Neural cell (in vitro differentiated cells): ENCODE measurements around the gene SART3. TPM values are rescaled to one million over a fixed set of nuclear protein-coding genes. Genes with fewer than 3 reads are reported as not detected.

Experiments used
- H2AFZ ChIP-seq: fragments of 200-600, 300-800 bp; sonication (generic), shearing (Covaris generic); 2 replicates; pipeline ENCODE4 v1.6.0; 2014; ENCODE audit warnings: low read depth, mild to moderate bottlenecking, antibody characterized with exemption, low read length, moderate library complexity
- H3F3A ChIP-seq: fragments of 200-600 bp; shearing (Covaris generic); 2 replicates; pipeline ENCODE4 v1.6.1; 2016; ENCODE audit warnings: mild to moderate bottlenecking, moderate library complexity, mixed read lengths, antibody characterized with exemption, low read length; ENCODE audit not compliant: insufficient read depth, poor library complexity, severe bottlenecking
- H3K27ac ChIP-seq: fragments of 200-600, 300-800 bp; sonication (generic), shearing (Covaris generic); 2 replicates; pipeline ENCODE4 v1.5.1; 2014; ENCODE audit warnings: mild to moderate bottlenecking, low read length, moderate library complexity
- H3K27me3 ChIP-seq: fragments of 300-800, 200-600 bp; sonication (generic), shearing (Covaris generic); 2 replicates; pipeline ENCODE4 v1.6.0; 2014; ENCODE audit warnings: mild to moderate bottlenecking, low read depth, low read length, moderate library complexity; ENCODE audit not compliant: insufficient read depth
- H3K36me3 ChIP-seq: fragments of 300-800, 200-600 bp; sonication (generic), shearing (Covaris generic); 2 replicates; pipeline ENCODE4 v1.5.1; 2014; ENCODE audit warnings: mild to moderate bottlenecking, antibody characterized with exemption, low read length, moderate library complexity; ENCODE audit not compliant: insufficient read depth
- H3K4me2 ChIP-seq: fragments of 300-800, 200-600 bp; sonication (generic), shearing (Covaris generic); 2 replicates; pipeline ENCODE4 v1.6.0; 2014; ENCODE audit warnings: mild to moderate bottlenecking, low read length
- H3K4me3 ChIP-seq: fragments of 300-800, 200-600 bp; sonication (generic), shearing (Covaris generic); 2 replicates; pipeline ENCODE4 v1.5.1; 2014; ENCODE audit warnings: mild to moderate bottlenecking, low read length, moderate library complexity
- H3K79me2 ChIP-seq: fragments of 200-600 bp; shearing (Covaris generic); replicated peaks from 2 replicates; pipeline ENCODE4 v1.6.0; 2014; ENCODE audit warnings: mild to moderate bottlenecking, low read length, moderate library complexity; ENCODE audit not compliant: insufficient read depth
- H3K9ac ChIP-seq: fragments of 300-800, 200-600 bp; sonication (generic), shearing (Covaris generic); 2 replicates; pipeline ENCODE4 v1.6.1; 2016; ENCODE audit warnings: mild to moderate bottlenecking, low read length, mixed read lengths
- H3K9me2 ChIP-seq: fragments of 200-600 bp; shearing (Covaris generic); 2 replicates; pipeline ENCODE4 v1.6.1; 2016; ENCODE audit warnings: mild to moderate bottlenecking, low read length, mixed read lengths; ENCODE audit not compliant: insufficient read depth
- H3K9me3 ChIP-seq: fragments of 200-600, 300-800 bp; sonication (generic), shearing (Covaris generic); 2 replicates; pipeline ENCODE4 v1.6.1; 2016; ENCODE audit warnings: mild to moderate bottlenecking, mixed run types, low read length, moderate library complexity, mixed read lengths
- H4K20me1 ChIP-seq: fragments of 200-600 bp; shearing (Covaris generic); 2 replicates; pipeline ENCODE4 v1.6.1; 2016; ENCODE audit warnings: mild to moderate bottlenecking, mixed run types; ENCODE audit not compliant: insufficient read depth
- EP300 ChIP-seq: fragments of 450-650 bp; conservative IDR thresholded peaks from 2 replicates; pipeline ENCODE4 v1.6.1; 2014; ENCODE audit warnings: antibody characterized with exemption, mild to moderate bottlenecking, moderate library complexity; ENCODE audit not compliant: poor library complexity, severe bottlenecking
- EZH2 ChIP-seq: fragments of 200-600, 300-800 bp; shearing (Covaris generic), sonication (generic); IDR thresholded peaks from 2 replicates; pipeline ENCODE4 v1.6.1; 2014; ENCODE audit warnings: antibody characterized with exemption, low read length, borderline replicate concordance, mild to moderate bottlenecking; ENCODE audit not compliant: insufficient read depth, poor library complexity, severe bottlenecking
- MXI1 ChIP-seq: fragments of 450-650 bp; conservative IDR thresholded peaks from 2 replicates; pipeline ENCODE4 v1.6.1; 2014; ENCODE audit warnings: antibody characterized with exemption, mild to moderate bottlenecking; ENCODE audit not compliant: poor library complexity, severe bottlenecking
- POLR2AphosphoS5 ChIP-seq: IDR thresholded peaks from 2 replicates; pipeline ENCODE4 v1.6.1; 2012
- RAD21 ChIP-seq: fragments of 450-650 bp; conservative IDR thresholded peaks from 2 replicates; pipeline ENCODE4 v1.6.1; 2014; ENCODE audit warnings: antibody characterized with exemption, mild to moderate bottlenecking, moderate library complexity
- SMC3 ChIP-seq: fragments of 450-650 bp; conservative IDR thresholded peaks from 2 replicates; pipeline ENCODE4 v1.6.1; 2014; ENCODE audit warnings: antibody characterized with exemption, mild to moderate bottlenecking, moderate library complexity; ENCODE audit not compliant: poor library complexity
- TAF1 ChIP-seq: IDR thresholded peaks from 2 replicates; pipeline ENCODE4 v1.6.1; 2012; ENCODE audit warnings: low read depth
- polyA plus RNA-seq: library from polyadenylated mRNA; depleted of rRNA; stranded (reverse); fragments of >200 nt; gene quantifications from 2 replicates; pipeline ENCODE4 v1.2.3, GENCODE V29; 2014
- TF ChIP-seq, protein P1 (sequence below): fragments of 450-650 bp; IDR thresholded peaks from 2 replicates; pipeline ENCODE4 v1.5.1; 2014; ENCODE audit warnings: antibody characterized with exemption, mild to moderate bottlenecking, moderate library complexity; ENCODE audit not compliant: poor library complexity, severe bottlenecking

Gene SART3
- polyA plus RNA-seq, 1 donor from 2014 or later: 71.0 TPM

DNA sequence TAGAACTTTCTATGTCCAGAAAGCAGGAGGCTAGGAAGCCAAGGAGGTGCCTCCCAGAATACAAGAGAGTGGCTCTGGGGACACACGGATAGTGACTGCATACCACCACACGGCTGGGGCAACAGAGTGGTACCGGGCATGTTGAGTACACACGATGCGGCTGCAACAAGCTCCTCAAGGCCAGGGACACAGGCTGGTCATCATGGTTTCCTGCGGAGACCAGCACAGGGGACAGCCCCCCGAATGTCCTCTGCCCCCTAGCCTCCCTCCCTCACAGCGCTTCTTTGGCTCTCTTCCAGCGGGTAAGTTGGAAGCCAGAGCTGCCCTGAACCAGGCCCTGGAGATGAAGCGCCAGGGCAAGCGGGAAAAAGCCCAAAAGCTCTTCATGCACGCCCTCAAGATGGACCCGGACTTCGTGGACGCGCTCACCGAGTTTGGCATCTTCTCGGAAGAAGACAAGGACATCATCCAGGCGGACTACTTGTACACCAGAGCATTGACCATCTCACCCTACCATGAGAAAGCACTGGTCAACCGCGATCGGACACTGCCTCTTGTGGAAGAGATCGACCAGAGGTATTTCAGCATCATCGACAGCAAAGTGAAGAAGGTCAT, 42.8 kb downstream of the SART3 start (continued):
- no peak for TF ChIP-seq MXI1

- no peak for TF ChIP-seq RAD21
- no peak for TF ChIP-seq POLR2AphosphoS5
- no peak for TF ChIP-seq MXI1
- TF ChIP-seq EZH2: no peak
- TF ChIP-seq SMC3: no peak
- TF ChIP-seq, protein P1, sequence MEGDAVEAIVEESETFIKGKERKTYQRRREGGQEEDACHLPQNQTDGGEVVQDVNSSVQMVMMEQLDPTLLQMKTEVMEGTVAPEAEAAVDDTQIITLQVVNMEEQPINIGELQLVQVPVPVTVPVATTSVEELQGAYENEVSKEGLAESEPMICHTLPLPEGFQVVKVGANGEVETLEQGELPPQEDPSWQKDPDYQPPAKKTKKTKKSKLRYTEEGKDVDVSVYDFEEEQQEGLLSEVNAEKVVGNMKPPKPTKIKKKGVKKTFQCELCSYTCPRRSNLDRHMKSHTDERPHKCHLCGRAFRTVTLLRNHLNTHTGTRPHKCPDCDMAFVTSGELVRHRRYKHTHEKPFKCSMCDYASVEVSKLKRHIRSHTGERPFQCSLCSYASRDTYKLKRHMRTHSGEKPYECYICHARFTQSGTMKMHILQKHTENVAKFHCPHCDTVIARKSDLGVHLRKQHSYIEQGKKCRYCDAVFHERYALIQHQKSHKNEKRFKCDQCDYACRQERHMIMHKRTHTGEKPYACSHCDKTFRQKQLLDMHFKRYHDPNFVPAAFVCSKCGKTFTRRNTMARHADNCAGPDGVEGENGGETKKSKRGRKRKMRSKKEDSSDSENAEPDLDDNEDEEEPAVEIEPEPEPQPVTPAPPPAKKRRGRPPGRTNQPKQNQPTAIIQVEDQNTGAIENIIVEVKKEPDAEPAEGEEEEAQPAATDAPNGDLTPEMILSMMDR: no peak
- no peak for TF ChIP-seq TAF1
- Histone ChIP-seq H3K4me3 (no peak overlapping the region), H2AFZ (no peak overlapping the region)
Observed at GRCh38 chr12:108517288-108518100, 43.5 kb downstream of the SART3 start.

GRCh38 chr12:108516511-108517275, 44.3 kb downstream of the SART3 start:
- Histone ChIP-seq H4K20me1 (no peaks in the 10 kb centered on the region), H3K9me3 (no peaks in the 10 kb centered on the region), H3K9ac (no peak overlapping the region), H3K79me2 (peaks cover 10% of the 10 kb centered on the region), H3K27me3 (no peaks in the 10 kb centered on the region), H3K4me2 (no peak overlapping the region), H3K36me3 (no peaks in the 10 kb centered on the region), H3F3A (no peaks in the 10 kb centered on the region), H3K27ac (no peak overlapping the region), H2AFZ (no peak overlapping the region), H3K9me2 (no peaks in the 10 kb centered on the region), H3K4me3 (peak overlapping the region; percentile 91)
- no peak for TF ChIP-seq EP300
- TF ChIP-seq RAD21: no peak
- TF ChIP-seq SMC3: no peak
- no peak for TF ChIP-seq EZH2

More at GRCh38 chr12:108517288-108518100, 43.5 kb downstream of the SART3 start:
- H4K20me1 ChIP-seq: no peaks in the 10 kb centered on the region
- H3K9ac ChIP-seq: no peak overlapping the region
- no peak overlapping the region for H3K4me2 ChIP-seq
- no peak overlapping the region for H3K27ac ChIP-seq
- no peaks in the 10 kb centered on the region for H3F3A ChIP-seq
- H3K9me3 ChIP-seq: no peaks in the 10 kb centered on the region
- no peaks in the 10 kb centered on the region for H3K27me3 ChIP-seq
- H3K36me3 ChIP-seq: no peaks in the 10 kb centered on the region
- no peaks in the 10 kb centered on the region for H3K9me2 ChIP-seq
- H3K79me2 ChIP-seq: peaks cover 10% of the 10 kb centered on the region
